ENCODE results near the gene EMX2. TPM values are rescaled to one million over a fixed set of nuclear protein-coding genes. Genes with fewer than 3 reads are reported as not detected.

The EMX2 gene
- total and polyA plus RNA-seq, 10 of the 15 experiments (the other 5 are each of a cell fraction or from before 2014, with no cell fraction given) = 0.12 TPM; not detected in 9

- in situ Hi-C loops (cut with MboI) = no loop called here
- no TSS peak for BruUV-seq (replicated peaks)
- Histone ChIP-seq H3K4me2 (ENCODE audit: control insufficient read depth, insufficient read depth) (no peak overlapping the region), H3K27me3 (replicated peaks in 1 of 2; ENCODE audit: control insufficient read depth in 2 of 2, insufficient read depth in 2 of 2, low read length in 1 of 2) (peaks cover 0 to 2% of the 10 kb centered on the region in 2 experiments; a peak in 2 of 4 replicates), H4K20me1 (ENCODE audit: control insufficient read depth, insufficient read depth) (no peaks in the 10 kb centered on the region), H3K4me1 (ENCODE audit: control insufficient read depth, insufficient read depth, low read length) (no peaks in the 10 kb centered on the region), H3K79me2 (ENCODE audit: control insufficient read depth, insufficient read depth, low read length) (no peaks in the 10 kb centered on the region), H3K9ac (ENCODE audit: control insufficient read depth, insufficient read depth, low read length) (no peak overlapping the region), H3K36me3 (ENCODE audit: control insufficient read depth in 2 of 2, insufficient read depth in 2 of 2, low read length in 1 of 2) (no peaks in the 10 kb centered on the region), H3K4me3 (no peak overlapping the region), H2AFZ (ENCODE audit: control insufficient read depth, low read depth, low read length) (no peak overlapping the region), H3K9me3 (replicated peaks; ENCODE audit: control insufficient read depth, insufficient read depth, low read length) (no peaks in the 10 kb centered on the region), H3K27ac (ENCODE audit: control insufficient read depth, insufficient read depth) (no peak overlapping the region)
- DNase-seq (ENCODE audit: low read depth, low spot score) (no peak), ATAC-seq (no peak; the same call in 2 of the 3 replicates), FAIRE-seq (no peak)
- CTCF ChIA-PET = interaction anchor here (0.6 to 5.0 kb wide), 47 partner anchors 8 to 976 kb away, joined by 3 to 99 read pairs (median 4); no protein-coding TSS in a partner anchor
- SMC1A ChIA-PET (ENCODE audit: uncharacterized antibody, unreplicated experiment) = interaction anchor here (0.6 to 4.1 kb wide), 29 partner anchors 10 to 1049 kb away, joined by 3 to 67 read pairs (median 5); no protein-coding TSS in a partner anchor
- intact Hi-C loops (cut with micrococcal nuclease; ENCODE audit: unreplicated experiment) = loop anchor here (1.0 to 10.0 kb wide), 6 partner anchors 261 to 963 kb away; no protein-coding TSS in a partner anchor
- RAD21 ChIA-PET (ENCODE audit: unreplicated experiment) = interaction anchor here (0.7 to 4.8 kb wide), 29 partner anchors 9 to 1047 kb away, joined by 3 to 71 read pairs (median 5); no protein-coding TSS in a partner anchor
- POLR2A ChIA-PET = no interaction called here
- 14% methylated on average over 4 of the region's 5 CpGs for WGBS (ENCODE audit: insufficient coverage, insufficient replicate concordance, low lambda C conversion rate, missing lambda C conversion rate)
- no peak for TF ChIP-seq CREB1 (IDR thresholded peaks at IDR 0.05; ENCODE audit: low read depth)
- no peak for TF ChIP-seq IKZF1 (conservative IDR thresholded peaks at IDR 0.05)
- TF ChIP-seq REST (IDR thresholded peaks at IDR 0.05; ENCODE audit: low read depth, low read length) = no peak
- TF ChIP-seq POLR2AphosphoS2 (IDR thresholded peaks at IDR 0.05; ENCODE audit: low read depth, low read length) = no peak
Observed at GRCh38 chr10:117496031-117496430, 46.5 kb upstream of the EMX2 start.

All from GM12878 (cell line).